ENCODE results near the gene PTPRG. TPM values are rescaled to one million over a fixed set of nuclear protein-coding genes. Genes with fewer than 3 reads are reported as not detected.

PTPRG gene
- total and polyA plus RNA-seq, 2 donors (not counting 3 experiments of a cell fraction or from before 2014, with no cell fraction given): 8.9 to 39.1 TPM

DNA sequence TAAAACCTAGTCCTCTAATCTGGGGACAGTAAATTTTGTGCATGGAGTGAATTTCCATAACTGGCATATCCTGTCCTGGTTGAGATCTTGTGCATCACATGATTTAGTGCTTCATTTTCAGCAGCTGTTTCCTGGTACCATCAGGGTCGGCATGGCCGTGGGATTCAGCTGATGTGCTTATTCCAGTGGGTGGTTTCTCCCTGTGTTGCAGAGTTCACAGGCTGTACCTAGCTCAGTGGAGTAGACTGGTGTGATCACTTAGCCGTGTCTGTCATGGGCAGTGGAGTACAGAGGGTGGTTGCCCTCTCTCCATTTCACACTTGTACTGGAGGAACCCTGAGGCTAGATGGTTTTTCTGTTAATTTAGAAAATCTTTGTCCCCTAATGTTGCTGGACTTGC lies 228.5 kb downstream of the PTPRG start:
- H3K4me3 ChIP-seq (replicated peaks in 1 of 3; ENCODE audit: insufficient read depth in 1 of 3, low read depth in 1 of 3, low read length in 3 of 3): no peak overlapping the region
- ChIA-PET CTCF (interaction anchor here (0.7 kb wide), 2 partner anchors 13 to 475 kb away, joined by 3 to 4 read pairs; no protein-coding TSS in a partner anchor), POLR2A (no interaction called here)

More for the DNA sequence above, 228.5 kb downstream of the PTPRG start:
- no peak for FAIRE-seq
- Histone ChIP-seq H3K9me1 (replicated peaks; ENCODE audit: control insufficient read depth, extremely low read depth, insufficient read depth, low read length) (no peaks in the 10 kb centered on the region), H3K36me3 (ENCODE audit: control insufficient read depth in 2 of 2, extremely low read depth in 1 of 2, insufficient read depth in 2 of 2, low read length in 2 of 2) (no peaks in the 10 kb centered on the region), H2AFZ (ENCODE audit: low read depth, low read length) (no peak overlapping the region), H3K4me1 (ENCODE audit: control insufficient read depth, extremely low read depth, insufficient read depth, low read length) (no peaks in the 10 kb centered on the region), H3K27ac (ENCODE audit: insufficient read depth, low read depth, low read length) (no peak overlapping the region), H3K9ac (replicated peaks; ENCODE audit: extremely low read depth, insufficient read depth, low read length) (no peak overlapping the region), H3K4me2 (ENCODE audit: insufficient read depth, low read length) (no peak overlapping the region), H4K20me1 (replicated peaks; ENCODE audit: control insufficient read depth, extremely low read depth, insufficient read depth, low read length) (peaks cover 5% of the 10 kb centered on the region), H3K9me3 (replicated peaks; ENCODE audit: control insufficient read depth, insufficient read depth, low read length) (no peaks in the 10 kb centered on the region), H3K79me2 (ENCODE audit: control insufficient read depth, insufficient read depth, low read length) (no peaks in the 10 kb centered on the region), H3K27me3 (ENCODE audit: control insufficient read depth in 2 of 2, insufficient read depth in 2 of 2, low read length in 2 of 2) (no peaks in the 10 kb centered on the region)
- DNase-seq (ENCODE audit: low read depth, low spot score): peak; percentile 32
- dilution Hi-C loops (cut with MboI; ENCODE audit: extremely low pct_ligation_motif_present, low sequenced_read_pairs): no loop called here
- BruUV-seq (replicated peaks): no TSS peak
- intact Hi-C loops (cut with micrococcal nuclease): no loop called here
- no peak for TF ChIP-seq POLR2A (IDR thresholded peaks at IDR 0.05; ENCODE audit: low read depth, low read length)
- no peak for TF ChIP-seq MYC (IDR thresholded peaks at IDR 0.05; ENCODE audit: low read depth, low read length)
- no peak for TF ChIP-seq FOS (IDR thresholded peaks at IDR 0.05; ENCODE audit: borderline replicate concordance, insufficient read depth, low read length)
- TF ChIP-seq, protein P1, sequence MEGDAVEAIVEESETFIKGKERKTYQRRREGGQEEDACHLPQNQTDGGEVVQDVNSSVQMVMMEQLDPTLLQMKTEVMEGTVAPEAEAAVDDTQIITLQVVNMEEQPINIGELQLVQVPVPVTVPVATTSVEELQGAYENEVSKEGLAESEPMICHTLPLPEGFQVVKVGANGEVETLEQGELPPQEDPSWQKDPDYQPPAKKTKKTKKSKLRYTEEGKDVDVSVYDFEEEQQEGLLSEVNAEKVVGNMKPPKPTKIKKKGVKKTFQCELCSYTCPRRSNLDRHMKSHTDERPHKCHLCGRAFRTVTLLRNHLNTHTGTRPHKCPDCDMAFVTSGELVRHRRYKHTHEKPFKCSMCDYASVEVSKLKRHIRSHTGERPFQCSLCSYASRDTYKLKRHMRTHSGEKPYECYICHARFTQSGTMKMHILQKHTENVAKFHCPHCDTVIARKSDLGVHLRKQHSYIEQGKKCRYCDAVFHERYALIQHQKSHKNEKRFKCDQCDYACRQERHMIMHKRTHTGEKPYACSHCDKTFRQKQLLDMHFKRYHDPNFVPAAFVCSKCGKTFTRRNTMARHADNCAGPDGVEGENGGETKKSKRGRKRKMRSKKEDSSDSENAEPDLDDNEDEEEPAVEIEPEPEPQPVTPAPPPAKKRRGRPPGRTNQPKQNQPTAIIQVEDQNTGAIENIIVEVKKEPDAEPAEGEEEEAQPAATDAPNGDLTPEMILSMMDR (IDR thresholded peaks at IDR 0.05; ENCODE audit: extremely low read depth in 1 of 2, insufficient read depth in 1 of 2, low read depth in 1 of 2, low read length in 2 of 2): no peak
- TF ChIP-seq EZH2 (IDR thresholded peaks at IDR 0.05; ENCODE audit: borderline replicate concordance, low read depth, low read length, severe bottlenecking): no peak
- no peak for TF ChIP-seq GATA2 (IDR thresholded peaks at IDR 0.05; ENCODE audit: insufficient read depth, insufficient read length, low read depth, low read length)
- no peak for TF ChIP-seq JUN (IDR thresholded peaks at IDR 0.05; ENCODE audit: borderline replicate concordance, insufficient read depth, insufficient read length, low read depth)
- TF ChIP-seq, protein P2, sequence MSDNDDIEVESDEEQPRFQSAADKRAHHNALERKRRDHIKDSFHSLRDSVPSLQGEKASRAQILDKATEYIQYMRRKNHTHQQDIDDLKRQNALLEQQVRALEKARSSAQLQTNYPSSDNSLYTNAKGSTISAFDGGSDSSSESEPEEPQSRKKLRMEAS (IDR thresholded peaks at IDR 0.05; ENCODE audit: insufficient read depth, insufficient read length): no peak
- TF ChIP-seq POLR2AphosphoS5 (IDR thresholded peaks at IDR 0.05; ENCODE audit: insufficient read depth, low read depth, low read length): no peak
